HepG2 (cell line): ENCODE data around the gene ARHGAP26. TPM values are rescaled to one million over a fixed set of nuclear protein-coding genes. Genes with fewer than 3 reads are reported as not detected.

ENCODE experiments used
- ARNTL ChIP-seq: sonication (generic); formaldehyde crosslinking; IDR thresholded peaks from 2 replicates; pipeline ENCODE4 v1.4.0; 2020; ENCODE audit warnings: mild to moderate bottlenecking, missing genetic modification reagents
- BRD4 ChIP-seq: sonication (generic); formaldehyde crosslinking; IDR thresholded peaks from 2 replicates; pipeline ENCODE4 v1.4.0; 2020; ENCODE audit warnings: missing genetic modification reagents
- CSRNP2 ChIP-seq: sonication (generic); formaldehyde crosslinking; conservative IDR thresholded peaks from 2 replicates; pipeline ENCODE4 v1.8.0; 2022; ENCODE audit warnings: low read depth, missing genetic modification reagents
- DMTF1 ChIP-seq: sonication (generic); formaldehyde crosslinking; IDR thresholded peaks from 2 replicates; pipeline ENCODE4 v1.4.0; 2020; ENCODE audit warnings: mild to moderate bottlenecking, missing genetic modification reagents
- EED ChIP-seq: sonication (generic); formaldehyde crosslinking; IDR thresholded peaks from 2 replicates; pipeline ENCODE4 v1.5.0; 2020; ENCODE audit warnings: mild to moderate bottlenecking, missing genetic modification reagents
- FOSL2 ChIP-seq: sonication (generic); formaldehyde crosslinking; IDR thresholded peaks from 2 replicates; pipeline ENCODE4 v1.4.0; 2020; ENCODE audit warnings: missing genetic modification reagents
- HDAC1 ChIP-seq: sonication (generic); formaldehyde crosslinking; IDR thresholded peaks from 2 replicates; pipeline ENCODE4 v1.5.1; 2020; ENCODE audit warnings: mild to moderate bottlenecking, missing genetic modification reagents
- HDAC2 ChIP-seq: sonication (generic); formaldehyde crosslinking; IDR thresholded peaks from 2 replicates; pipeline ENCODE4 v1.4.0; 2020; ENCODE audit warnings: missing genetic modification reagents
- HES4 ChIP-seq: sonication (generic); formaldehyde crosslinking; IDR thresholded peaks from 2 replicates; pipeline ENCODE4 v1.9.0; 2021; ENCODE audit warnings: mild to moderate bottlenecking, missing genetic modification reagents, borderline replicate concordance
- HNRNPL ChIP-seq: fragments of 200-400 bp; formaldehyde crosslinking; IDR thresholded peaks from 2 replicates; pipeline ENCODE4 v1.6.1; 2017; ENCODE audit warnings: mild to moderate bottlenecking, low read depth, low read length
- MAFG ChIP-seq: sonication (generic); formaldehyde crosslinking; IDR thresholded peaks from 2 replicates; pipeline ENCODE4 v1.5.1; 2020; ENCODE audit warnings: mild to moderate bottlenecking, missing genetic modification reagents
- PATZ1 ChIP-seq: sonication (generic); formaldehyde crosslinking; IDR thresholded peaks from 2 replicates; pipeline ENCODE4 v1.4.0; 2020; ENCODE audit warnings: missing genetic modification reagents
- RBM39 ChIP-seq: fragments of 200-400 bp; formaldehyde crosslinking; IDR thresholded peaks from one replicate; pipeline ENCODE4 v1.6.1; 2018; ENCODE audit warnings: antibody characterized with exemption, mild to moderate bottlenecking, low read depth, low read length; ENCODE audit not compliant: poor library complexity, severe bottlenecking
- SMC3 ChIP-seq: IDR thresholded peaks from 2 replicates; pipeline ENCODE4 v1.6.1; 2011; ENCODE audit warnings: low read length, improper control_type of control experiment
- TEAD2 ChIP-seq: sonication (generic); formaldehyde crosslinking; IDR thresholded peaks from 2 replicates; pipeline ENCODE4 v1.9.0; 2021; ENCODE audit warnings: missing genetic modification reagents
- XRCC5 ChIP-seq: fragments of 200-400 bp; formaldehyde crosslinking; optimal IDR thresholded peaks from 2 replicates; pipeline ENCODE3; 2017; ENCODE audit warnings: mild to moderate bottlenecking, low read length
- ZFAT ChIP-seq: sonication (generic); formaldehyde crosslinking; conservative IDR thresholded peaks from 2 replicates; pipeline ENCODE4 v1.8.1; 2023; ENCODE audit warnings: missing genetic modification reagents, inconsistent platforms
- ZMYM3 ChIP-seq: sonication (generic); formaldehyde crosslinking; IDR thresholded peaks from 2 replicates; pipeline ENCODE4 v1.5.1; 2020; ENCODE audit warnings: mild to moderate bottlenecking, missing genetic modification reagents
- ZNF10 ChIP-seq: sonication (generic); formaldehyde crosslinking; IDR thresholded peaks from 2 replicates; pipeline ENCODE4 v1.4.0; 2020; ENCODE audit warnings: mild to moderate bottlenecking, low read depth, missing genetic modification reagents, borderline replicate concordance
- ZNF160 ChIP-seq: sonication (generic); formaldehyde crosslinking; IDR thresholded peaks from 2 replicates; pipeline ENCODE4 v1.8.0; 2022; ENCODE audit warnings: mild to moderate bottlenecking, inconsistent platforms, missing genetic modification reagents
- ZNF235 ChIP-seq: sonication (generic); formaldehyde crosslinking; IDR thresholded peaks from 2 replicates; pipeline ENCODE4 v1.8.1; 2023; ENCODE audit warnings: mild to moderate bottlenecking, missing genetic modification reagents, borderline replicate concordance
- ZNF337 ChIP-seq: sonication (generic); formaldehyde crosslinking; IDR thresholded peaks from 2 replicates; pipeline ENCODE4 v1.5.1; 2020; ENCODE audit warnings: missing genetic modification reagents, low read depth, mild to moderate bottlenecking, borderline replicate concordance
- ZNF33A ChIP-seq: sonication (generic); formaldehyde crosslinking; IDR thresholded peaks from 2 replicates; pipeline ENCODE4 v1.5.1; 2020; ENCODE audit warnings: missing genetic modification reagents, mild to moderate bottlenecking, moderate library complexity, borderline replicate concordance
- ZNF431 ChIP-seq: sonication (generic); formaldehyde crosslinking; IDR thresholded peaks from 2 replicates; pipeline ENCODE4 v1.9.0; 2022; ENCODE audit warnings: missing genetic modification reagents, low read depth, mild to moderate bottlenecking, borderline replicate concordance
- ZNF660 ChIP-seq: sonication (generic); formaldehyde crosslinking; IDR thresholded peaks from 2 replicates; pipeline ENCODE4 v1.5.1; 2020; ENCODE audit warnings: mild to moderate bottlenecking, low read depth, missing genetic modification reagents, borderline replicate concordance
- ZNF7 ChIP-seq: IDR thresholded peaks from 2 replicates; pipeline ENCODE4 v1.6.1; 2016; ENCODE audit warnings: missing biosample characterization, missing genetic modification reagents
- ZNF781 ChIP-seq: sonication (generic); formaldehyde crosslinking; IDR thresholded peaks from 2 replicates; pipeline ENCODE4 v1.5.1; 2020; ENCODE audit warnings: borderline replicate concordance, mild to moderate bottlenecking, missing genetic modification reagents; ENCODE audit errors: not compliant biosample characterization
- polyA plus RNA-seq, 8 experiments: library from polyadenylated mRNA; depleted of rRNA in 3 of 8; stranded (reverse) in 7 of 8; unstranded in 1 of 8; fragments of >200 nt; fragmentation: Illumina TruSeq in 4 of 8; extraction: Trizol in 4 of 8; gene quantifications; 2 replicates each; pipeline versions ENCODE4 v1.2.1 to v1.2.3, GENCODE V29; 2011 to 2016; ENCODE audit warnings: low read depth in 4 of 8, missing spikeins in 1 of 8, mixed read lengths in 1 of 8; ENCODE audit not compliant: insufficient read depth in 1 of 8
- total RNA-seq, 5 experiments: library from RNA; depleted of rRNA; stranded (reverse); fragments of >200 nt; fragmentation: Illumina TruSeq; extraction: Trizol; gene quantifications; 2 replicates each; pipeline ENCODE4 v1.2.3, GENCODE V29; 2016; ENCODE audit warnings: low read depth in 1 of 5

Gene ARHGAP26
- total and polyA plus RNA-seq, 2 of the 13 experiments (the other 11 are each of a cell fraction or from before 2014, with no cell fraction given): 9.6 to 18.2 TPM

- TF ChIP-seq DMTF1 (CRISPR knock-in tag) (no peak), TEAD2 (no peak), EED (no peak), ZNF7 (CRISPR knock-in tag) (peak; percentile 85), BRD4 (no peak), ARNTL (CRISPR knock-in tag) (no peak), ZNF235 (CRISPR knock-in tag) (no peak), HES4 (CRISPR knock-in tag) (no peak), ZNF781 (CRISPR knock-in tag) (no peak), MAFG (no peak), ZMYM3 (CRISPR knock-in tag) (peak; percentile 13; the same call in 1 of the 2 replicates), ZNF431 (no peak), HDAC1 (CRISPR knock-in tag) (peak; percentile 65), RBM39 (no peak), ZNF660 (no peak), ZNF337 (CRISPR knock-in tag) (no peak; the same call in 1 of the 2 replicates), HNRNPL (no peak), ZFAT (CRISPR knock-in tag) (no peak), ZNF10 (CRISPR knock-in tag) (no peak), FOSL2 (CRISPR knock-in tag) (peak; percentile 64), SMC3 (no peak), ZNF160 (CRISPR knock-in tag) (no peak), CSRNP2 (CRISPR knock-in tag) (no peak), PATZ1 (CRISPR knock-in tag) (no peak), ZNF33A (no peak), HDAC2 (CRISPR knock-in tag) (peak; percentile 81), XRCC5 (peak; percentile 59)
Measured at GRCh38 chr5:142820447-142820846, 50.3 kb downstream of the ARHGAP26 start (continued).
